Activated T-helper 1 cell treated with Interleukin-2 at 50 U/mL for 16 hours (primary cell): ENCODE data around the gene TSPAN17.
"Not testable (repeated sequence)": the region's sequence is repeated elsewhere in the genome, so short reads cannot be mapped to it uniquely, and the experiment has no call there.

Source experiments
- DNase-seq: peaks from one replicate; pipeline ENCODE4 v3.0.0-alpha.2; 2020; ENCODE audit warnings: low read depth

TSPAN17 gene, protein sequence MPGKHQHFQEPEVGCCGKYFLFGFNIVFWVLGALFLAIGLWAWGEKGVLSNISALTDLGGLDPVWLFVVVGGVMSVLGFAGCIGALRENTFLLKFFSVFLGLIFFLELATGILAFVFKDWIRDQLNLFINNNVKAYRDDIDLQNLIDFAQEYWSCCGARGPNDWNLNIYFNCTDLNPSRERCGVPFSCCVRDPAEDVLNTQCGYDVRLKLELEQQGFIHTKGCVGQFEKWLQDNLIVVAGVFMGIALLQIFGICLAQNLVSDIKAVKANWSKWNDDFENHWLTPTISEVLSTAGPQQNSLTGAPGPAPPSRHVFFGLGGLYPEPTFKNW

DNA sequence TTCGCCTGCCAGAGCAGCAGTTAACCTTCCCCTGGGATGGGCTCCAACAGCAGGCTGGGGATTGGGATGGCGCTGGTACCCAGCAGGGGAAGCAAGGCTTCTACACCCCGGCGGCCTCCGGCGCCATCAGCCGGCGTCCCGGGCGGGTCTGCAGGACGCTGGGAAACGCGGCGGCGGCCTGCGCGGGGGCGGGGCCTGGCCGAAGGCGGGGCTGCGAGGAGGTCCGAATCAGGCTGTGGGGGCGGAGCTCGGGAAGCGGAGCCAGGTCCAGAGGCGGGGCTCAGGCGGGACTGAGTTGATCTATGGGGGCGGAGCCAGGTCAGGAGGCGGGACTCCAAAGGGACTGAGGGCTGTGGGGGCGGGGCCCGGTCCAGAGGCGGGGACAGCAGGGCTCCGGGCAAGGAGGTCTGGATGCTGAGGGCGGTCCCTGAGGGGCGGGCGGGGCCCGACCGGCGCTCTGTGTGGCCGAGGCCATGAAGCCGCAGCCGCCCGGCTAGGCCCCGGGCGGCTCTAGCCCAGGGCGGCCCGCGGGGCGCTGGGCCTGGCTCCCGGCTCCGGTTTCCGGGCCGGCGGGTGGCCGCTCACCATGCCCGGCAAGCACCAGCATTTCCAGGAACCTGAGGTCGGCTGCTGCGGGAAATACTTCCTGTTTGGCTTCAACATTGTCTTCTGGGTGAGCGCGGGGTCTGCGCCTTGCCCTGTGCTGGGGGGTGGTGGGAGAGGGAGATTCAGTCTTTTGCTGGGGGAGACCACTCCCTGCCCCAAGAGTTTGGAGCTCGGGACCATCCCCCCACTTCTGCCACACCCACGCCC is at the start of gene TSPAN17:
Gene TSPAN17, plus strand, starts transcription at position 455 of the 813 bp plus-strand sequence. Its CDS starts 132 bp downstream, at position 587.
- DNase-seq, result peak; percentile 96

DNA sequence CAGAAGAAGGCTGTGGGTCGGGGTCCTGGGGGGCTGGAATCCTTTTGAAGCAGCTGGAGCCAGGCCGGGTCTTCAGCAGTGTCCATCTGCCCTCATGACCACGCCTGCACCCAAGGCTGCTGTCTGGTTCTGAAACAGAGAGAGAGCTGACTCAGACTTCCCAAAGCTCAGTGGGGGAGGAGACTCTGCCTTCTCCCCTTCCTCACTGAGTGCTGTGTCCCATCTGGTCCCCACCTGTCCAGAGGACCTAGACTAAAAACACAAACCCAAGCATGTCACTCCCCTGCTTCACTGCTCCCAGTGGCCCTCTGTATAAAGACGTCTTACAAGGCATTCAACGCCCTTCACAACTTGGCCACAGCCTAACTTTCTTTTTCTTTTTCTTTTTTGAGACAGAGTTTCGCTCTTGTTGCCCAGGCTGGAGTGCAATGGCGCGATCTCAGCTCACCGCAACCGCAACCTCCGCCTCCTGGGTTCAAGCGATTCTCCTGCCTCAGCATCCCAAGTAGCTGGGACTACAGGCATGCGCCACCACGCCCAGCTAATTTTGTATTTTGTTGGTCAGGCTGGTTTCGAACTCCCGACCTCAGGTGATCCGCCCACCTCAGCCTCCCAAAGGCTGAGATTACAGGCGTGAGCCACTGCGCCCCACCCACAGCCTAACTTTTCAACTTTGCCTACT is 47.4 kb upstream of the TSPAN17 start:
- not testable (repeated sequence) for DNase-seq

DNA sequence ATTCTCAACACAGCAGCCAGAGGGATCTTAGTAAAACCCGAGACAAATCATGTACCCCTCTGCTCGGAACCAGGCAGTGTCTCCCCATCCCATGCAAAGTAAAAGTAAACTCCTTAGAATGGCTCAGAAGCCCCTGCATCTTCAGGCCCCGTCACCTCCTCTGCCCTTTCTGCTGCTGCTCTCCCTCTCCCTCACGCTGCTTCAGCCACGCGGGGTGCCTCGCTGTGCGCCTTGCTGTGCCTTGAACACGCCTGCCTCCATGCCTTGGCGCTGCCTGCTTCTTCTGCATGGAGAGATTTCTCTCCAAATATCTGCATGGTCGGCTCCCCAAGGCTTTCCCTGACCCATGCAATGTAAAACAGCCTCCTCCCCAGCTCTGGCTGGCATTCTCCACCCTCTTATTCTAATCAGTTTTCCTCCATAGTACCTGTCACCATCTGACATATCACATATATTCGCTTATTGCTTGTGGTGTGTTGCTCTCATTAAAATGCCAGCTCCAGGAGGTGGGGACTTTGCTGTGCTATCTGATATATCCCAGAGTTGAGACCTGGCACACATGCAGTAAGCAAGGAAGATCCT is 45.3 kb upstream of the TSPAN17 start:
- no peak for DNase-seq

DNA sequence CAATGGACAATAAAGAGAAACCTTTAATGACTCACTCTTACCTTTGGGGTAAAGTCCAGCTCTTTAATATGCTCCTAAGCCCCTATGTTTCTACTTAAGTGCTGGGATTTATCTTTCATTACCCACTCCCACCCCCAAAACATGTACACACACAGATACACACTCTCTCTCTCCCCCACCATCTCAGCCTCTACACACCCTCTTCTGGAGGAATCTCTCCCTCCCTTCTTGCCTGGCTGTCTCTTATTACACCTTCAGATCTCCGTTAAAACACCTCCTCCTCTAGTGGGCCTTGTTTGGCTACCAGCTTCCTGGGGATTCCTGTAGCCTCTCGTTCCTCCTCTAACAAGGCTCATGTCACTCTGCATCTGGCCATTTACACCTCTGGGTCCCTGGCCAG is 44.2 kb upstream of the TSPAN17 start:
- no peak for DNase-seq

DNA sequence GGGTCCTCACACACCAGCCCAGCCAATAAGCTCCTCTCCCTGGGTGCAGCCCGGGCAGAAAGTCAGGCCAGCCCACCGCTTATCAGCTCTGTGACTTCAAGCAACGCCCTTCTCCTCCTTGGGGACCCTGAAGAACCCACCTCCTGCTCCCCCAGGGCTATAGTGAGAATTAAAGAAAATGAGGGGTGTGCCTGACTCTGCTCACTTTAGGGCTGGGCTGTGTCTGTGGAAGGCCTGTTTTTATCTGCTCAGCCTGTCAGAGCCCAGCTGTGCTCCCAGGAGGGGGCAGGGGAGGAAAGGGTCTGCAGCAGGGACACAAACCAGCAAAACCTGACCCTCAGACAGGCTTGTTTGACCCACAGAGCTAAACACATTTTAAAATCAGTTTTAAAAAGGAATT is 41.3 kb upstream of the TSPAN17 start:
- DNase-seq, result no peak

DNA sequence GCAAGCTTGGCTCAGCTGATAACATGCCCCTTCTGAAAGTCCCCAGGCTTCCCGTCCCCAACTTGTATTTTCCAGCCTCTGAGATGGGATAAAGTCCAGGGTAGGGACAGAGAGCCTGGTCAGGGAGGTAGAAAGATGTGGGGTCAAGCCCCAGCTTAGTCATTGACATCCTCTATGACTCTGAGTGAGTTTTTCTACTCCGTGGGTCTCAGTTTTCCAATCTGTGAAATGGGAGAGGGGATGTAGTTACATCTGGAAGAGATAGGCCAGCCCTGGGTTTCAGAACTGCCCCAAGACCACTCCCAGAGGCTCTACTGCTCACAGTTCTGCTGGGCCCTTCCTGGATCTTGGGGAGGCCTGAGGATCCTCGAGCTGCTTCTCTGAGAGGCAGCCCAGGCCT is 40.4 kb upstream of the TSPAN17 start:
- no peak for DNase-seq

DNA sequence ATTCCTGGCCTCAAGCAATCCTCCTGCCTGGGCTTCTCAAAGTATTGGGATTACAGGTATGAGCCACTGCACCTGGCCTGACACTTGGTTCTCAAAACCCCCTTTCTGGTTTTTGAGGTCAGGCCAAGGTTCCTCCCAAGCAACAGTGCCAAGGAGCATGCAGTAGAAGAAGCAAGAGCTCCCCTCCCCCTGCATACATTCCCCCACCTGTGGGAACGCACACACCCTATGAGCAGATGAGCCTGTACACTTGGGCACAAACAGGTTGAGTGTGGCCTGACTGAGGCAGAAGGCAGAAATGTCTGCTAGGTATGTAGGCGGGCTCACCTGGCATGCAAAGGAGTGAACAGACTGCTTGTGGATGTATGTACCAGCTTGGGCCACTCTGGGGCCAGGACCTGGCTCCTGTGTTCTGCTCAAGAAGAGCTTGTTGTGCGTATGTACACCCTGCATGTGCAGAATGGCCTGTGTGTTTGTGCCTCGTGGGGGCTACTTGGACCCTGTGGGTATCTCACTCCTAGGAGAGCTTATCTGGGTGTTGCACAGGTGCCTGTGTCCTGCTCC is 39.1 kb upstream of the TSPAN17 start:
- no peak for DNase-seq

DNA sequence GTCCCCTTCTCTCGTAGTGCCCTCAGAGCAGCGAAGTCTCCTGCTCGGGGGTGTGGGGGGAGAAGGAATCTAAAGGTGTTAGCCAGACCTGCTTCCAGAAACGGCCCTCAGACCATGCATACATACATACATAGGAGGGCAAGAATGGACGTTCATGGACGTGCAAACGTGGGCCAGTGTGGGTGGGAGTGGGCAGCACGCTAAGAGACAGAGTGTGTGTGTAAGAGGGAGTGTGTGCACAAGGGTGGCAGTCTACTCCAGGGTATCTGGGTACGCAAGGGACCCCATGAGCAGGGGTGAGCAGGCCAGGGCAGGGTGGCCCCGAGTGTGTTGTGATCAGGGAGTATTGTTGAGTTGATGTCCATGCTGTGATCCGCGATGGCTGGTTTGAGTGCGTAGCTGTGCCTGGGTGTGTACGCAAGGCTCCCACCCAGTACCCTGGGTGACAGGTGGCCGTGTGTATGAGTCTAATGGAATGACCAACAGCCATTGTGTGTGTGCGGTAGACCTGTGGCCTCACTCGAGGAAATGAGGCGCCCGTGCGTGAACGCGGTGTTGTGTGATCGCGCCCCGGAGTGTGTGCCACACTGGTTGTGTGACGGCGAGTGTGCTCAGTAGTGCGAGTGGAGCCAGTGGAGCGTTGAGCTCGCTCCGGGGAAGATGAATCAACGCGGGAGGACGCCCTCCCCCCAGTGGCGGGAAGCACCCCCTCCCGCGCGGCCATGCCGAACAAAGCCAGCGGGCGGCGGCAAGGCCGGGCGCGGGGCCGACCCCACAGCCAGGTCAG is 38.2 kb upstream of the TSPAN17 start:
- DNase-seq, result no peak

DNA sequence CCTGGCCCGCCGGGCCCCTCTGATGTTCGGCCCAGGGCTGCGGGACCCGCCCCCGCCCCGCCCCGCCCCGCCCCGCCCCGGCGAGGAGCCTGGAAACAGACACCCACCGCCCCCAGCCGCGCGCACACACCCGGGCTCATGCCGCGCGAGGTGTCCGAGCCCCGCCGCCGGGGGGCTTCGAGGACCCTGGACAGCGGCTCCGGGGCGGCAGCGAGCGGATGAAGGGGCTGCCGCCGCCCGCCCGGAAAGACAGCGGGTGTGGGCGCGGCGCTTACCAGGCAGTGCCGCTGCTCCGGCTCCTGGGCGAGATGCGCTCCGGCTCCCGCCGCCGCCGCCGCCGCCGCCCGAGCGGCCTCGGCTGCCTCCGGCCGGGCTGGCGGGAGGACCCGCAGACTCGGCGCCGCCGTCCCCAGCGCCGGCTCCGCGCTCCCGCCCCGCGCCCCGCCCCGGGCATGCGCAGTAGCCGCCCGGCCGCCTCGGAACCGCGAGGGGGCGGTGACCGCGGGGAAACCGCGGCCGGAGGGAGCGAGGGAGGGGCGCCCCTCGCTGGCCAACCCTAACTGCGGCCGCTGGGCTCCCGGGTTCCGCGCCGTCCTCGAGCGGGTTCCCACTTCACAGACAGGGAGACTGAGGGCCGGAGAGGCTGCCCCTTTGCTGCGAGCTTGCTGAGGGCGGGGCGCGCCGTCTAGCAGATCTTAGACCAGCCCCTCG is 37.4 kb upstream of the TSPAN17 start, which contains the start of gene GPRIN1:
Gene GPRIN1, minus strand, starts transcription at position 433 of the 711 bp plus-strand sequence. CDS start 10,322 bp downstream, outside the sequence.
- DNase-seq, result peak; percentile 41

DNA sequence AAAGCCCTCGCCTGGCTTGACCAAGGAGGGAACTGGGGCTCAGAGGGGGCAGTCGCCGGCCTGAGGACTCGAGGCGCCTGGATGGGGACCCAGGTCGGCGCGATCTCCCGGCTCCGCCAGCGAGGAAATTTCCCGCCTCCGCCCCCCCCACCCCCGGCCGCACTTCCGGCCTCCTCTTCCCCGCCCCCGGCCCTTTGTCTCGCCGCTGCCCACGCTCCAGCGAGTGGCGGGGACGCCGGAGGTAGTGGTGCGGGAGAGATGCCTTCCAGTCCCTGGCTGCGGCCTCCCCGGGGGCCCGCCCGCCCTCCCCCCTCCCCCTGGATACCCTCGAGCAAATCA is 36.9 kb upstream of the TSPAN17 start:
- DNase-seq, result no peak

DNA sequence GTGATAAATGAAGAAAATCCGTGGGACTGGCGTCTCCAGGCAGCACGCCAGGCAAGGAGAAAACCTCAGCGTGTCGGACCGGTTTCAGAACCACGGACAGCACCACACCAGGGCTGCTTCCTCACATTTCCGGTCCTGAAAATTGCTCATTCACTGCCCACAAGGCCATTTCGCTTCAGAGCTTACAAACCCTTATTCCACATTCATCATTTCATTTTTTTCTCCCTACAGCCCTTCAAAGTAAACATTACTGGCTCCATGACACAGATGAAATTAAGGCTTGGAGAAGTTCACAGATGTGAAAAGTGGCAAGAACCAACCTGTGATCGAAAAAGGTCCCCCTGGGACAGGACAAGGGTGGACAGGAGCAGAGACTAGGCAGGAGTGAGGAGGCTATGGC is 35.8 kb upstream of the TSPAN17 start:
- peak; percentile 26 for DNase-seq

DNA sequence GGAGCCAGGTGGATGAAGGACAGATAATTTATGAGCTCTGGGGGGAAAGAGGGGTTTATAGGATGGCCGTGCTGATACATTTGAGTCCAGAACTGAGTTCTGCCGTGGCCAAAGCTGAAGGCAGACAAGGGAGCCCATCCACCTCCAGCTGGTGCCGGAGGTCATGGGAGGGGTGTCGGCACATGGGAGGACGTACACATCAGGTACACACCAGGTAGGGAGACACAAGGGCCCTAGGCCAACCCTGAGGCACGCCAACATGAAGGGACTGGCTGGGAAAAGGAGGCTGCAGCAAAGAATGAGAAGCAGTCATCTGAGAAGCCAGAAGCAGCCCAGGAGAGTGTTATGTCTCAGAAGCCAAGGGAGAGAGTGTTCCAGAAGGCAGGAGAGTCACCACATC is 35.3 kb upstream of the TSPAN17 start:
- DNase-seq, result no peak

DNA sequence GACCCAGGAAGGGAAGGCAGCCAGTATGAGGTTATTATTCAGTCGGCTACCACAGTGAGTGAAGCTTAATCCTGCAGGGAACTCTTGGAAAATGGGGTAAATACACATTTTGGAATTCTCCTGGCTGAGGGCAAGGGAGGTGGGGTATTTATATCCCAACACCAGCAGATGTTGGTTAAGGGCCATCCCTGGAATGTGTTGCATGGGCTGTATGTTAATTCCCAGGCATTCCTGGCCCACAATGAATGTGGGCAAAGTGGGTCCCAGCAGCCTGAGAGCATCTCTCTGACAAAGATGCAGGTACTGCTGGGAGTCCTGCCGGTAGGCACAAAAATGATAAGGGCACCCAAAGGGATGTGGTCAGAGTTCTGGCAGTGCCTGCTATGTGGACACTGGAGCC is 34.4 kb upstream of the TSPAN17 start:
- DNase-seq, result no peak

DNA sequence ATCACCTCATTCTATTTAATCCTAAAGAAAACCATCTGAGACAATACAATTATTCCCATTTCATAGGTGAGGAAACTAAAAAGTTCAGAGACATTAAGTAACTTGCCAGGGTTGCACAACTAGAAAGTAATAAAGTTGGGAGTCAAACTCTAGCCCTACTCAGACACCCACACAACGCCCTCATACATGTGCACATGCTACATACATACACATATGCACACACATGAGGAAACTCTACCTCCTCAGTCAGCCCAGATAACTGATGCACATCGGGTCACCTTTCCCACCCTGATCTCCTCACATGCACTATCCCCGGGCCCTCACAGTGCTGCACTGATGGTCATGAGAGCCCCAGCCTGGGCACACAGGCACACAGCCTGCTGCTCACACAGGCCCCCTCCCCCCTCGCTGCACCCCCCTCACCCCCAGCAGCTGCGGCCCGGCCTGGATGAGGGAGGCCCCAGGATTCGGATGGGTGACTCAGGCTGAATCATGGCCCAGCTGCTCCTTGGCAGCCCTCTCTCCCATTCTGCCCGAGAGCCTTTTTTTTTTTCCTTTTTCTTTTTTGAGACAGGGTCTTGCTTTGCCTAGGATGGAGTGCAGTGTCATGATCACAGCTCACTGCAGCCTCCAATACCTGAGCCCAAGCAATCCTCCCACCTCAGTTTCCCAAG is 32.3 kb upstream of the TSPAN17 start:
- DNase-seq, result no peak

DNA sequence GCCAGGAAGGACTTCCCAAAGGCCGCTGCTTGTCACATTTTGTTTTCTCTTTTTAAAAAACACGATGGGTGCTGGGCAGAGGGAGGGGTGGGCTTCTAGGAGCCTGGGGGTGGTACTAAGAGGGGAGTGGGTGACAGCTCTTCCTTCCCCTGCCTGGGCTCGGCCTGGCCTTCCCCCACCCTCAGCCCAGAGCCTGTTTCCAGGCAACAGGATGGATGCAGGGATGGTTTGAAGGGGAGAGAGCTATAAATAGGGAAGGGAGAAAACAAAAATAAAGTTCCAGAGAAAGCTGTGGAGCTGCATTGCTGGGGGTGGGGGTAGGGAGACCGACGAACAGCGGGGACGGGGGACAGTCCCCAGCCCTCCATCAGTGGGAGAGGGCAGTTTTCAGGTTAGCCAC is 30.8 kb upstream of the TSPAN17 start:
- DNase-seq, result no peak

DNA sequence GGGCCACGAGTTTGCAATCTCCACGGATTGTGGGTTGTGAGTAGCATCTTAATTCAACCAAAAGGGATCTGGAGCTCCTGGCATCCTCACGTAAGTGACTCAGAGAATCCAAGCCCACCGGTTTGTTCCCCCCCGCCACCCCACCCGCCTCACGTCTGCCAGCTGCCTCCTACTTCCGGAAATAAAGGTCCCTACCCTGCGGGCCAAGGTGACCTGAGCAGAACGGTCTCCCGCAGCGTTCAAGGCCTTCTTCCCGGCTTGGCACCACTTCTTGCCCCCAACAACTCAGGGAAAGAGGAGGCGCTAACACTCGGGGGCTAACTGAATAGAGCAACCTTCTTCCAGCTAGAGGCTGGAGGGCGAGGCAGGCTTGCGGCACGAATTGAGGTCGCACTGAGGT is 28.5 kb upstream of the TSPAN17 start:
- DNase-seq, result no peak

DNA sequence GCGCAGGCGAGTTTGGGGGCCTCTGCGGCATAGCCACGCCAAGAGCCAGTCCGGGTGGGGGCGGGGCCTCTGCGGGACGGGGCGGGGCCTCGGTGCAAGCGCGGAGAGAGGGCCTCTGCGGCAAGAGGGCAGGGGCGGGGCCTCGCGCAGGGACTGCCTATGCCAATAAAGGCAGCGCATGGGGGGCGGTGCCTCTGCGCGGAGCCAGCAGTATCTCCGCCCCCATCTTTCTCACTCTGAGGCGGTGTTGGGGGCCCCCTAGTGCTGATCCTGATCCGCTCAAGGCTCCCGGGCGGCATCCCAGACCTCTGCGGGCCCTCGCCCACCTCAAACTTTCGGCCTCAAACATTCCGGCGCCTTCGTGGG is 28.1 kb upstream of the TSPAN17 start:
- peak; percentile 41 for DNase-seq

DNA sequence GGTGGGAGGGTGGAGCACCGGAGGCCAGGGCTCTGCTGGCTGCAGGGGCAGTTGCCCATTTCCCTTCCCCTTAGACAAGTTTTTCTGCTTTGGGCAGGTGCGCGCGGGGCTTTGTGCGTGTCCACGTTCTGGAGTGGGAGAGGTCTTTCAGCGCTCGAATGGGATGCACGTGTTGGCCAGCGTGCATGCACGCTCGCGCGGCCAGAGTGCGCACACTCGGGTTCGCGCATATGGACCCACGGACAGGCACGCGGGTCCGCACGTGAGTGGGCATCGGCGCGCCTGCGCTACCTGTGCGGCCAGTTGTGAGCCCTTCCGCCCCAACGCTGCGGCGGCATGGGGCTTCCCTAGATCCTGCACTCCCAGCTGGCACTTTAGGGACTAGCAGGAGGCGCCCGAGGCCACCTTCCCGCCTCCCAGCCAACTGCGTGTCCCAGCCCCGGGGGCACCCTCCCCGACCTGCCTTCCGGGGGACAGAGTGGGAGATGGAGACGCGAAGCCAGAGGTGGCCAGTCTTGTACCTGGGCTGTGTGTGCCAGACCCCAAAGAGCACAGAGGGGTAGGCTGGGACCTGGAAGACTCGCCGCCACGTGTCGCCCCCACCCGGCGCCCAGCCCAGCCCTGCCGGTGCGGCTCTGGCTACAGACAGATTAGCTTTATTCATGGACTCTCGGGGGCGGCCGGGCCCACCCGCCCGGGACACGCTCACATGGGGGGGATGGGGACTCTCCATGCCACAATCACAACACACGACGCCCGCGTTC is 27.5 kb upstream of the TSPAN17 start:
- no peak for DNase-seq

DNA sequence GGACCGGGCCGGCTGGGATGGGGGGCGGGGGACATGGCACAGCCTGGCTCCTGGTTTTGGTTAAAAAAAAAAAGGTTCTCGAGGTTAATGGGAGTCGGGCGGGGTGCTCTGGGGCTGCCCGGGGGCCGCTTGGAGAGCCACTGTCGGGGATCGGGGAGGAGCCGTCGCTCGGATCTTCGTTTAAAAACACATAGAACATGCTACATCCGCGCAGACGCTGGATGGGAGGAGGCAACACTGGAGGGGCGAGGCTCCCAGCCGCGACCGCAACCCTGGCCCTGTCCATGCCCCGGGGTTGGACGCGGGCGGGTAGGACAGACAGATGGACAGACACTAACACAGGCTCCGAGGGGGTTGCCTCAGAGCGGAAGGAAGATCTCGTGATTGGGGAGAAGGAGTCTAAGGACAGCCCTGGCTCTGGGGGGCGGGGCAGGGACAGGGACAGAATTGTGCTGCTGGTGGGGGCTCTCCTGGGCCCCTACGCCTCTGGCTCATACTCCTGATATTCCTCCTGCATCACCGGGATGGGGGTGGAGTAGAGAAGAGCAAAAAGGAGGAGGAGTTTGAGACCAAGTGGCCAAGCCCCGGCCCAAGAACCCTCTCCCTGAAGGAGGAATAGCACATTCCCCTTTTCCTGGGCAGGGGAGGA is 26.8 kb upstream of the TSPAN17 start:
- no peak for DNase-seq
